ENCODE results near the gene STON2. TPM values are rescaled to one million over a fixed set of nuclear protein-coding genes. Genes with fewer than 3 reads are reported as not detected.

Gene STON2
- total RNA-seq, 1 experiment from 2014 or later: 28.2 TPM

- no peaks in the 10 kb centered on the region for H3K9me3 Mint-ChIP-seq (ENCODE audit: low read depth, unreplicated experiment)
- peaks cover 40% of the 10 kb centered on the region for H3K36me3 Mint-ChIP-seq (ENCODE audit: insufficient read depth, unreplicated experiment)
- H3K27me3 Mint-ChIP-seq (ENCODE audit: unreplicated experiment): no peaks in the 10 kb centered on the region
- BruUV-seq (replicated peaks): TSS peak; percentile 33
- peak overlapping the region; percentile 89 for H3K4me3 Mint-ChIP-seq (ENCODE audit: low read depth, unreplicated experiment)
- DNase-seq: peak; percentile 82
- H3K4me1 Mint-ChIP-seq (ENCODE audit: low read depth, unreplicated experiment): peaks cover 13% of the 10 kb centered on the region
- peak overlapping the region; percentile 98 for H3K27ac Mint-ChIP-seq (ENCODE audit: unreplicated experiment)
- CTCF ChIA-PET: no interaction called here
- intact Hi-C loops (cut with micrococcal nuclease; ENCODE audit: unreplicated experiment): loop anchor here (2.0 to 5.0 kb wide), 2 partner anchors 18 to 83 kb away; no protein-coding TSS in a partner anchor
- TF ChIP-seq, protein P1, sequence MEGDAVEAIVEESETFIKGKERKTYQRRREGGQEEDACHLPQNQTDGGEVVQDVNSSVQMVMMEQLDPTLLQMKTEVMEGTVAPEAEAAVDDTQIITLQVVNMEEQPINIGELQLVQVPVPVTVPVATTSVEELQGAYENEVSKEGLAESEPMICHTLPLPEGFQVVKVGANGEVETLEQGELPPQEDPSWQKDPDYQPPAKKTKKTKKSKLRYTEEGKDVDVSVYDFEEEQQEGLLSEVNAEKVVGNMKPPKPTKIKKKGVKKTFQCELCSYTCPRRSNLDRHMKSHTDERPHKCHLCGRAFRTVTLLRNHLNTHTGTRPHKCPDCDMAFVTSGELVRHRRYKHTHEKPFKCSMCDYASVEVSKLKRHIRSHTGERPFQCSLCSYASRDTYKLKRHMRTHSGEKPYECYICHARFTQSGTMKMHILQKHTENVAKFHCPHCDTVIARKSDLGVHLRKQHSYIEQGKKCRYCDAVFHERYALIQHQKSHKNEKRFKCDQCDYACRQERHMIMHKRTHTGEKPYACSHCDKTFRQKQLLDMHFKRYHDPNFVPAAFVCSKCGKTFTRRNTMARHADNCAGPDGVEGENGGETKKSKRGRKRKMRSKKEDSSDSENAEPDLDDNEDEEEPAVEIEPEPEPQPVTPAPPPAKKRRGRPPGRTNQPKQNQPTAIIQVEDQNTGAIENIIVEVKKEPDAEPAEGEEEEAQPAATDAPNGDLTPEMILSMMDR (IDR thresholded peaks at IDR 0.05; ENCODE audit: unreplicated experiment): no peak
These were observed 180.8 kb downstream of the STON2 start for GRCh38 chr14:81219210-81219758.

DNA sequence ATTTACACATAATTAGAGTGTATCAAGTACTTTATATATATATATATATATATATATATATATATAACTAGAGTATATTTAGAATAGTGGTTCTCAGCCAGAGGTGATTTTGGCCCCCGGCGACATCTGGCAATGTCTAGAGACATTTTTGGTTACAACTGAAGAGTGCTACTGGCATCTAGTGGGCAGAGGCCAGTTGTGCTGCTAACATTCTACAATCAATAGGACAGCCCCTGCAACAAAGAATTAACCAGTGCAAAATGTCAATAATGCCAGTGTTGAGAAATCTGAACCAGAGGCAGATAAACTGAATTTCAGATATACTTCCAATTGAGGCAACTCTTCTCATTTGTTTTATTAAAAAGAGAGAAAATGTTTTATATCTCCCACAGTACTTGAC lies 188.3 kb downstream of the STON2 start:
- Mint-ChIP-seq H3K4me1 (ENCODE audit: low read depth, unreplicated experiment) (no peaks in the 10 kb centered on the region), H3K27ac (ENCODE audit: unreplicated experiment) (no peak overlapping the region), H3K9me3 (ENCODE audit: low read depth, unreplicated experiment) (no peaks in the 10 kb centered on the region), H3K36me3 (ENCODE audit: insufficient read depth, unreplicated experiment) (peaks cover 17% of the 10 kb centered on the region), H3K4me3 (ENCODE audit: low read depth, unreplicated experiment) (no peak overlapping the region), H3K27me3 (ENCODE audit: unreplicated experiment) (no peaks in the 10 kb centered on the region)
- TF ChIP-seq, protein P1 (IDR thresholded peaks at IDR 0.05; ENCODE audit: unreplicated experiment): no peak
- CTCF ChIA-PET: no interaction called here
- peak; percentile 17 for DNase-seq
- intact Hi-C loops (cut with micrococcal nuclease; ENCODE audit: unreplicated experiment): loop anchor here (1.0 kb wide), 1 partner anchor 216 kb away; no protein-coding TSS in a partner anchor
- BruUV-seq (replicated peaks): no TSS peak

Other genes starting within 250 kb of the STON2 start
- 35.9 and 45.6 TPM in 2 replicates for gene GTF2A1, start 179.4 kb downstream of the STON2 start, total RNA-seq (2022)
- gene SEL1L, start 133.5 kb upstream of the STON2 start, total RNA-seq (2022): 95.4 and 100 TPM in 2 replicates

All from Calu3 (cell line).